ENCODE measurements around the gene VEGFA.

The VEGFA gene

GRCh38 chr6:43809417-43810305, 39.6 kb downstream of the VEGFA start:
- no peak overlapping the region for H3K27ac ChIP-seq
- TF ChIP-seq ZFX (IDR thresholded peaks at IDR 0.05) (no peak), CTCF (conservative IDR thresholded peaks at IDR 0.05) (no peak)

GRCh38 chr6:43810965-43811732, 41.1 kb downstream of the VEGFA start:
- no peak overlapping the region for H3K27ac ChIP-seq
- no peak for TF ChIP-seq CTCF (conservative IDR thresholded peaks at IDR 0.05)
- no peak for TF ChIP-seq ZFX (IDR thresholded peaks at IDR 0.05)

- no peak overlapping the region for H3K27ac ChIP-seq
- TF ChIP-seq CTCF (conservative IDR thresholded peaks at IDR 0.05) (no peak), ZFX (IDR thresholded peaks at IDR 0.05) (no peak)
Observed at GRCh38 chr6:43811733-43812099, 41.7 kb downstream of the VEGFA start.

- no peak overlapping the region for H3K27ac ChIP-seq
- TF ChIP-seq CTCF (conservative IDR thresholded peaks at IDR 0.05) (no peak), ZFX (IDR thresholded peaks at IDR 0.05) (no peak)
Observed at GRCh38 chr6:43812850-43813578, 43.0 kb downstream of the VEGFA start.

GRCh38 chr6:43814111-43814510, 44.1 kb downstream of the VEGFA start:
- H3K27ac ChIP-seq, result no peak overlapping the region
- TF ChIP-seq CTCF (conservative IDR thresholded peaks at IDR 0.05) (no peak), ZFX (IDR thresholded peaks at IDR 0.05) (no peak)

- no peak overlapping the region for H3K27ac ChIP-seq
- TF ChIP-seq CTCF (conservative IDR thresholded peaks at IDR 0.05) (no peak), ZFX (IDR thresholded peaks at IDR 0.05) (no peak)
Observed at GRCh38 chr6:43814865-43815264, 44.9 kb downstream of the VEGFA start.
